Parathyroid adenoma (tissue), 2 donors: ENCODE results near the gene SYCP1.

Experiments used
- H2AFZ ChIP-seq: fragments of 300-600 bp; sonication (generic); one replicate; pipeline ENCODE4 v1.7.0; 2017; ENCODE audit warnings: antibody characterized with exemption, mild to moderate bottlenecking
- H3K27ac ChIP-seq: fragments of 300-600 bp; sonication (generic); one replicate; pipeline ENCODE4 v1.7.0; 2017
- H3K27me3 ChIP-seq: fragments of 300-600 bp; sonication (generic); one replicate; pipeline ENCODE4 v1.7.0; 2017; ENCODE audit warnings: low read length; ENCODE audit not compliant: control insufficient read depth, insufficient read depth
- H3K36me3 ChIP-seq: fragments of 300-600 bp; sonication (generic); one replicate; pipeline ENCODE4 v1.7.0; 2017; ENCODE audit warnings: low read length; ENCODE audit not compliant: control insufficient read depth, insufficient read depth
- H3K4me1 ChIP-seq: fragments of 300-600 bp; sonication (generic); one replicate; pipeline ENCODE4 v1.7.0; 2017; ENCODE audit warnings: control low read depth
- H3K4me2 ChIP-seq: fragments of 300-600 bp; sonication (generic); one replicate; pipeline ENCODE4 v1.7.0; 2017; ENCODE audit warnings: low read length
- H3K4me3 ChIP-seq: fragments of 300-600 bp; sonication (generic); one replicate; pipeline ENCODE4 v1.7.0; 2017; ENCODE audit warnings: low read depth, low read length
- H3K79me2 ChIP-seq: fragments of 300-600 bp; sonication (generic); one replicate; pipeline ENCODE4 v1.7.0; 2017; ENCODE audit warnings: control low read depth
- H3K9ac ChIP-seq: fragments of 300-600 bp; sonication (generic); one replicate; pipeline ENCODE4 v1.7.0; 2017; ENCODE audit warnings: mild to moderate bottlenecking
- H3K9me3 ChIP-seq: fragments of 300-600 bp; sonication (generic); one replicate; pipeline ENCODE4 v1.7.0; 2017; ENCODE audit warnings: low read length; ENCODE audit not compliant: control insufficient read depth
- TF ChIP-seq, protein P1 (sequence below): fragments of 300-600 bp; sonication (generic); IDR thresholded peaks from one replicate; pipeline ENCODE4 v1.7.0; 2017; ENCODE audit warnings: antibody characterized with exemption, mild to moderate bottlenecking
- donor health status: primary hyperparathyroidism.

Gene SYCP1, protein sequence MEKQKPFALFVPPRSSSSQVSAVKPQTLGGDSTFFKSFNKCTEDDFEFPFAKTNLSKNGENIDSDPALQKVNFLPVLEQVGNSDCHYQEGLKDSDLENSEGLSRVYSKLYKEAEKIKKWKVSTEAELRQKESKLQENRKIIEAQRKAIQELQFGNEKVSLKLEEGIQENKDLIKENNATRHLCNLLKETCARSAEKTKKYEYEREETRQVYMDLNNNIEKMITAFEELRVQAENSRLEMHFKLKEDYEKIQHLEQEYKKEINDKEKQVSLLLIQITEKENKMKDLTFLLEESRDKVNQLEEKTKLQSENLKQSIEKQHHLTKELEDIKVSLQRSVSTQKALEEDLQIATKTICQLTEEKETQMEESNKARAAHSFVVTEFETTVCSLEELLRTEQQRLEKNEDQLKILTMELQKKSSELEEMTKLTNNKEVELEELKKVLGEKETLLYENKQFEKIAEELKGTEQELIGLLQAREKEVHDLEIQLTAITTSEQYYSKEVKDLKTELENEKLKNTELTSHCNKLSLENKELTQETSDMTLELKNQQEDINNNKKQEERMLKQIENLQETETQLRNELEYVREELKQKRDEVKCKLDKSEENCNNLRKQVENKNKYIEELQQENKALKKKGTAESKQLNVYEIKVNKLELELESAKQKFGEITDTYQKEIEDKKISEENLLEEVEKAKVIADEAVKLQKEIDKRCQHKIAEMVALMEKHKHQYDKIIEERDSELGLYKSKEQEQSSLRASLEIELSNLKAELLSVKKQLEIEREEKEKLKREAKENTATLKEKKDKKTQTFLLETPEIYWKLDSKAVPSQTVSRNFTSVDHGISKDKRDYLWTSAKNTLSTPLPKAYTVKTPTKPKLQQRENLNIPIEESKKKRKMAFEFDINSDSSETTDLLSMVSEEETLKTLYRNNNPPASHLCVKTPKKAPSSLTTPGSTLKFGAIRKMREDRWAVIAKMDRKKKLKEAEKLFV

GRCh38 chr1:114854693-114855320 is at the start of gene SYCP1:
Gene SYCP1 (plus strand): TSS chr1:114854863. CDS start chr1:114855465, 602 bp downstream.
- Histone ChIP-seq H3K79me2 (no peaks in the 10 kb centered on the region), H3K4me3 (no peak within 1 kb of the TSS), H3K4me2 (no peak within 1 kb of the TSS), H3K36me3 (no peaks in the 10 kb centered on the region), H3K27ac (no peak within 1 kb of the TSS), H3K9me3 (peaks cover 3% of the 10 kb centered on the region), H3K27me3 (no peaks in the 10 kb centered on the region), H3K9ac (no peak within 1 kb of the TSS), H2AFZ (no peak within 1 kb of the TSS), H3K4me1 (no peaks in the 10 kb centered on the region)
- TF ChIP-seq, protein P1, sequence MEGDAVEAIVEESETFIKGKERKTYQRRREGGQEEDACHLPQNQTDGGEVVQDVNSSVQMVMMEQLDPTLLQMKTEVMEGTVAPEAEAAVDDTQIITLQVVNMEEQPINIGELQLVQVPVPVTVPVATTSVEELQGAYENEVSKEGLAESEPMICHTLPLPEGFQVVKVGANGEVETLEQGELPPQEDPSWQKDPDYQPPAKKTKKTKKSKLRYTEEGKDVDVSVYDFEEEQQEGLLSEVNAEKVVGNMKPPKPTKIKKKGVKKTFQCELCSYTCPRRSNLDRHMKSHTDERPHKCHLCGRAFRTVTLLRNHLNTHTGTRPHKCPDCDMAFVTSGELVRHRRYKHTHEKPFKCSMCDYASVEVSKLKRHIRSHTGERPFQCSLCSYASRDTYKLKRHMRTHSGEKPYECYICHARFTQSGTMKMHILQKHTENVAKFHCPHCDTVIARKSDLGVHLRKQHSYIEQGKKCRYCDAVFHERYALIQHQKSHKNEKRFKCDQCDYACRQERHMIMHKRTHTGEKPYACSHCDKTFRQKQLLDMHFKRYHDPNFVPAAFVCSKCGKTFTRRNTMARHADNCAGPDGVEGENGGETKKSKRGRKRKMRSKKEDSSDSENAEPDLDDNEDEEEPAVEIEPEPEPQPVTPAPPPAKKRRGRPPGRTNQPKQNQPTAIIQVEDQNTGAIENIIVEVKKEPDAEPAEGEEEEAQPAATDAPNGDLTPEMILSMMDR, result no peak

DNA sequence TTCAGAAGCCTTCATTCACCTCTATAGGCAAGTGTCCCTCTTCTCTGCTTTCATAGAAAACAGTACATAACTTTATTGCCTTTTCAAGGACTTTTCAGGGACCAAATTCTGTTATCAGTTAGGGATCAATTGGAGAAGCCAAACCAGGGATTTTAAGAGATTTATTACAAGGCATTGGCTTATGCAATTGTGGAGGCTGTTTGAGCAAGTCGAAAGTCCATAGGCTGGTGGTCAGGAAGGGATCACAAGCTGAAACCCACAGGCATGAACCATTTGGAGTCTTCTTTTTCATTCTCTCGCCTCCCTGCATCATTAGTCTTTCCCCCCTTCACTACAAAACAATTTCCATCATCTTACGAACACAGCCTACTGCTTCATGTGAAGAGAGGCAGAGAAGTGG is 34.8 kb upstream of the SYCP1 start:
- TF ChIP-seq, protein P1, result no peak
- no peaks in the 10 kb centered on the region for H3K4me1 ChIP-seq
- H3K4me2 ChIP-seq, result no peak overlapping the region
- H3K9me3 ChIP-seq, result no peaks in the 10 kb centered on the region
- no peak overlapping the region for H3K27ac ChIP-seq
- H2AFZ ChIP-seq, result no peak overlapping the region
- no peaks in the 10 kb centered on the region for H3K79me2 ChIP-seq
- H3K36me3 ChIP-seq, result no peaks in the 10 kb centered on the region
- no peak overlapping the region for H3K4me3 ChIP-seq
- H3K9ac ChIP-seq, result no peak overlapping the region
- H3K27me3 ChIP-seq, result no peaks in the 10 kb centered on the region

- Histone ChIP-seq H3K79me2 (no peaks in the 10 kb centered on the region), H3K9ac (no peak overlapping the region), H3K36me3 (no peaks in the 10 kb centered on the region), H3K4me1 (no peaks in the 10 kb centered on the region), H3K27ac (no peak overlapping the region), H3K9me3 (no peaks in the 10 kb centered on the region), H3K27me3 (no peaks in the 10 kb centered on the region), H3K4me2 (no peak overlapping the region), H2AFZ (no peak overlapping the region), H3K4me3 (no peak overlapping the region)
- TF ChIP-seq, protein P1, result no peak
These were observed 34.3 kb upstream of the SYCP1 start for GRCh38 chr1:114820392-114820791.

DNA sequence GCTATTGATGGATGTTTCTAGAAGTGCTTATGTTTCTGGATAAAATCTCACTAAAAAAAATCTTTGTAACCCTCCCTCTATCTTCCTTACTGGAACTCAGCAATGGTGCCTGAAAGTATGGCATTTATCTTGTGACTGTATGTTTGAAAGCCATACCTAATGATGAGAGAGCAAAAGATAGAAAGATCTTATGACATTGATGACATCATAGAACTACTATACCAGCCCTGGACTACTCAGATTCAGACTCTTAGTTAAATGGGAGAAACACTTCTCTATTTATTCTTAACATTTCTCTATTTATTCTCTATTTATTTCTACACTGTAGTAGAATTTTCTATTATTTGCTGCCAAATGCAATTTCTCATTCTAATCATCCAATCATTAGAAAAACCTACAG is 32.7 kb upstream of the SYCP1 start:
- H3K4me2 ChIP-seq, result no peak overlapping the region
- TF ChIP-seq, protein P1, result no peak
- H3K27ac ChIP-seq, result no peak overlapping the region
- no peaks in the 10 kb centered on the region for H3K79me2 ChIP-seq
- H3K9ac ChIP-seq, result no peak overlapping the region
- no peaks in the 10 kb centered on the region for H3K27me3 ChIP-seq
- H3K4me1 ChIP-seq, result no peaks in the 10 kb centered on the region
- no peak overlapping the region for H2AFZ ChIP-seq
- no peaks in the 10 kb centered on the region for H3K36me3 ChIP-seq
- no peaks in the 10 kb centered on the region for H3K9me3 ChIP-seq
- H3K4me3 ChIP-seq, result no peak overlapping the region
